ENCODE data around the gene GPRC6A.

Gene GPRC6A

DNA sequence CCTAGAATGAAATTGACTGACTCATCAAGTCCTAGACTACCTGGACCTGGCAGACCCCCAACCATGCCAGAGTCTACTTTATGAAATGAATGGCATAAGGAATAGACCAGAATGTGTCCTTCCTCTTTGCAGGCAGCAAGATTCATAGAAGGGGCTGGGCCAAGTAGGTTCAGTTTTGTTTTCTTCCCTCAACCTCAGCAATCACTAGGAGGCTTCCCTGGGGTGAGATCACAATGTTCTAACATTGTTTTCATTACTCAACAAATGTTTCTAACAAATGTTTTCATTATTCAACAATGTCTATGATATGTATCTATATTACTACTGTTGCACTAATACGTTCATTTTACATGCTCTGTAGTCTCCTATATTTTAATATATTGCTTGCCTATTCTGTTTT, 55.0 kb downstream of the GPRC6A start:
- no peak for DNase-seq

GRCh38 chr6:116772450-116772849, 56.4 kb downstream of the GPRC6A start:
- DNase-seq, result no peak

DNA sequence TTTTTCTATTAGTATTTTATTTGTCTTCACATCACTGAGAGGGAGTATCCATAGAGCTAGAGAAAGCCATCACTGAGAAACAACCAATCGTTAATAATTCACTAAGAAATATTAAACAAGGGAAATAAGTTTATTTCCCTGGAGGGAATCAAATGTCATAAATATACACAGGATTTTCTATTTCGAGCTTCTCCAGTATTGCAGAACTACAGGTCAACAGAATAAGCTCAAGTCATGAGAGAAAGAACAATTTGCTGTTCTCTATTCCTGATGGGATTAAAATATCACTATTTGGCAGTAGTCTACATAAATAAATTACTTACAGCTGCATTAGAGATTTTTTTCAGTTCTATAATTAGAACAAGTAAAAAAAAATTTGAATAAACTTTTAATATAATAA, 61.2 kb downstream of the GPRC6A start:
- no peak for DNase-seq

- no peak for DNase-seq
These were observed 62.2 kb downstream of the GPRC6A start for GRCh38 chr6:116766506-116767176.

- DNase-seq, result no peak
These were observed 63.7 kb downstream of the GPRC6A start, which contains the start of gene FAM162B for GRCh38 chr6:116764961-116765841. Gene FAM162B, minus strand, starts transcription at chr6:116765719. Its CDS starts 143 bp downstream, at chr6:116765576.

- no peak for DNase-seq
These were observed 64.3 kb downstream of the GPRC6A start for GRCh38 chr6:116764629-116764960.

GRCh38 chr6:116763906-116764628, 64.8 kb downstream of the GPRC6A start:
- no peak for DNase-seq

DNA sequence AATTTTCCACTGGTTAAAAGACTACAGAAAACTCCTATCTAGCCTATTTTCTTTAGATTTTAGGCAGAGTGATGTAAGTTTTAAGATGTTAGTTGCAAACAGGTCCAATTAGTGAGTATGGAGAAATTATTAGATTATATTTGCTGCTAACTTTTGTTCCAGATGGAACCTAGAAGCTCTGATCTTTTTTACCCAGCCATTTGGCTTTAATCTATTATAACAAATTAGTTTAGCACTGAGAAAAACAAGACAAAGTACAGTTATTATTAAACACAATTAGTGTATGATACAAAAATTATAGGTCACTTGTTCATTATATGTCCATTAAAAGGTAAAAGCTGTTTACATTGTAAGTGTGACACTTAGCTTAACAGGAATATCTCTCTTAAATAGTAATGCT, 65.8 kb downstream of the GPRC6A start:
- DNase-seq, result no peak

DNA sequence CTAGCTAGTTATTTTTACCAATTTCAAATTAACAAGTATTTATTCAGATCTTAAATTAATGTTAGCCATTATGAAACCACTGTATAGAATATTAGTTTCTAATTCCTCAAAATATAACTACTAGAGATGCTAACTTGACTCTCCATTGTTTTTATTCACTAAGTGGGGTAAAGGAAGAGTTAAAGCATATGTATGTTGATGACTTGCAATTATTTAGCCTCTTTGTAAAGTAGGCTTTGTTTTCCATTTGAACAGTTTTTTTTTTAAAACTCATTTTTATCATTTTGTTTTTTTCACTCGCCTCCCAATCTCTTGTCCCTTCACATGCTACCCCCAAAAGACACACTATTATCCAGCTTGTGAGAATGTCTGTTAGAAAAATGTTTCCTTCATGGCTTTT, 66.6 kb downstream of the GPRC6A start:
- no peak for DNase-seq

GRCh38 chr6:116761779-116762178, 67.1 kb downstream of the GPRC6A start:
- no peak for DNase-seq

- no peak for DNase-seq
These were observed 83.7 kb downstream of the GPRC6A start for GRCh38 chr6:116745176-116745575.

Measured in NCI-H146 (cell line).